RWPE1 (cell line): ENCODE results near the gene PKNOX2.

Experiments
- CTCF ChIA-PET: fragments of 350-600 bp; sonication (Branson Sonifier 250); formaldehyde crosslinking; extraction: SDS; loops from one replicate; lab custom pipeline; 2021; lab: Yijun Ruan, JAX
- POLR2A ChIA-PET: fragments of 400-600 bp; formaldehyde crosslinking; extraction: SDS; loops from one replicate; lab custom pipeline; 2020; ENCODE audit warnings: antibody characterized with exemption; ENCODE audit not compliant: low non-redundant PET; lab: Yijun Ruan, JAX
- DNase-seq: peaks from one replicate; pipeline ENCODE4 v3.0.0; 2012; ENCODE audit warnings: low spot score
- H3K27ac ChIP-seq: fragments of 450-650 bp; 2 replicates; pipeline ENCODE4 v1.5.1; 2017
- TF ChIP-seq, protein P1 (sequence below): fragments of 450-650 bp; conservative IDR thresholded peaks from 2 replicates; pipeline ENCODE4 v1.5.1; 2017; ENCODE audit warnings: low read depth, mild to moderate bottlenecking

Gene PKNOX2

GRCh38 chr11:125335106-125335505, 170.6 kb downstream of the PKNOX2 start:
- CTCF ChIA-PET: no interaction called here
- no peak overlapping the region for H3K27ac ChIP-seq
- POLR2A ChIA-PET: no interaction called here
- no peak for DNase-seq
- TF ChIP-seq, protein P1, sequence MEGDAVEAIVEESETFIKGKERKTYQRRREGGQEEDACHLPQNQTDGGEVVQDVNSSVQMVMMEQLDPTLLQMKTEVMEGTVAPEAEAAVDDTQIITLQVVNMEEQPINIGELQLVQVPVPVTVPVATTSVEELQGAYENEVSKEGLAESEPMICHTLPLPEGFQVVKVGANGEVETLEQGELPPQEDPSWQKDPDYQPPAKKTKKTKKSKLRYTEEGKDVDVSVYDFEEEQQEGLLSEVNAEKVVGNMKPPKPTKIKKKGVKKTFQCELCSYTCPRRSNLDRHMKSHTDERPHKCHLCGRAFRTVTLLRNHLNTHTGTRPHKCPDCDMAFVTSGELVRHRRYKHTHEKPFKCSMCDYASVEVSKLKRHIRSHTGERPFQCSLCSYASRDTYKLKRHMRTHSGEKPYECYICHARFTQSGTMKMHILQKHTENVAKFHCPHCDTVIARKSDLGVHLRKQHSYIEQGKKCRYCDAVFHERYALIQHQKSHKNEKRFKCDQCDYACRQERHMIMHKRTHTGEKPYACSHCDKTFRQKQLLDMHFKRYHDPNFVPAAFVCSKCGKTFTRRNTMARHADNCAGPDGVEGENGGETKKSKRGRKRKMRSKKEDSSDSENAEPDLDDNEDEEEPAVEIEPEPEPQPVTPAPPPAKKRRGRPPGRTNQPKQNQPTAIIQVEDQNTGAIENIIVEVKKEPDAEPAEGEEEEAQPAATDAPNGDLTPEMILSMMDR: no peak

DNA sequence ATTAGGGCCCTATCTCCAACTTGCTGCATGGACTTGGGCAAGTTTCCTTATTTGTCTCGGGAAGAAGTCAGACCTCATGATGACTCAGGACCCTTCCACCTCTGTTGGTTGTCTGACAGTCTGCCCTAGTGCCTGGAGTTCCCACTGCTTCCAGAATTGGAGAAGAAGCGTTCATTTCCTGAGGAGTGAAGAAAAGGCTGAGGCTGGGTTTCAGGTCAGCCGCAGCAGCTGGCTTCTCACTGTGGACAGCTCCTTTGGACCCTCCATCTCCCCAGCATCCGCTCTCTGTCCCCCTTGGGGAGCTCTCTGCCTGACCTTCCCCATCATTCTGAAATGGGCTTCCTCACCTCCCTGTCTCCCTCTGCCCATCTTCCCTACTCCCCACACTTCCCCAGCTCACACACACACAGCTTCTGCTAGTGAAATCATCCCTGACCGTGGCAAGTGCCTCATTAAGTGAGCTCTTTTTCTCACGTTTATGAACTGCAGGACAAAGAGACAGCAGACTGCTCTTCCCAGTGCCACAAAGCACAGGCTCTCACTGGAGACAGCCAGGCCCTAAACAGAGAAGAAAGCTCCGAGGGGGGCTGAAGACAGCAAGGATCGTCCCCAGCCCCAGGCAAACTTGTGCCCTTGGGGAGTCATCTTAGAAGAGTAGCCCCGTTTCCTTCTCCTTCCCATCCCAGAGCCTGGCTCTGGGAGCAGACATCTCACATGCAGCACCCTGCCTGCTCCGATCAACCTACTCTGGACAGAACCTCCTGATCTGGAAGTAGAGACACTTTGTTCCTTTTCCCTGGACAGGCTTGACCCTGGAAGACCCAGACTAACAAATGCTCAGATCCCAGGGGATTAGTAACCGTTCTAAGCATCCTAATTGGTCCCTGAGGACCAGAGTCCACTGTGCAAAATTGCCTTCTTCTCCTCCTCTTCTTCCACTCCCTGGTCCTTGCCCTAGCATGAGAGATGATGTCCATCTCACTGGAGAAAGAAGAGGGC, 173.6 kb downstream of the PKNOX2 start:
- TF ChIP-seq, protein P1: no peak
- ChIA-PET POLR2A (interaction anchor here (0.5 kb wide), 1 partner anchor 81 kb away, joined by 3 read pairs; no protein-coding TSS in a partner anchor), CTCF (no interaction called here)
- no peak overlapping the region for H3K27ac ChIP-seq
- DNase-seq: no peak

DNA sequence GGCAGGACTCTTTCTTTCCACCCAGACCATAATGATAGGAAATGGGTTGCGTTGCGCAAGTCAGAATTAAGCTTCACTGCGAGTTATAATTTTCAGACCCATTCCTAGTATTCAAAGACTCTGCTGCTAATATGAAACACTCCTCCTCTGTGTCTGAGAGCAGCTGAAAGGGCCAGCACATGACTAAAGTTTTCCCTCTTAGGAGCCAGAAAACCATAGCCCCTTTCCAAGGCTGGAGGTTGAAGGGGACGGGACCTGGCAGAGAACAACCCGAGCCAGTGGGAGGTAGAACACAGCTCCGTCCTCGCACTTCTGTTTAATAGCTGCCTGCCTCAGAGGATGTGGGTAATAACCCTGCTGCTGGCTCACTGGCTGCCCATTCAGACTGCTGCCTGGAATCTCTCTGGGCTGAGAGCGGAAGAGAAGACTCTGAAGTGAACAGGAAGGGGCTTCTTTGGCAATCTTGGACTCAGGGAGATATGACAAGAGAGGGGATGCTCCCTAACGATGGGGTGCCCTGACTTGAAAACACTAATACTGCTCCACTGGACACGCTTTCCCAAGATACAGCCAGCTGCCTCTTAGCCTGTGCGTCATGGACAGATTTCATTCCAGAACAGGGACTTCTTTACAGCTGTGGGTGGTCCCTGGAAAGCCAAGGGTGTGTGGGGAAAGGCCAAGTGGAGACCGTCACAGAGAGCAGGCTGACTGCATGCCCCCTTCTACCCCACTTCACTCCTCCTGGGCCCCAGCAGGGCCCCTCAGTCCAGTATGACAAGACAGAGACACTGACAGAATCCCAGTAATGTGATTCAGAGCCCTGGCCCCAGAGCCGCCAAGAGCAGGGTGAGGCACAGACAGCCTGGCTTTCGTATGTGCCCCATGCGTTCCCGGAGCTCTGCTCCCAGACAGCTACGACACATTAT, 174.6 kb downstream of the PKNOX2 start:
- CTCF ChIA-PET: no interaction called here
- no peak for DNase-seq
- TF ChIP-seq, protein P1: no peak
- no peak overlapping the region for H3K27ac ChIP-seq
- POLR2A ChIA-PET: no interaction called here

GRCh38 chr11:125341676-125342075, 177.1 kb downstream of the PKNOX2 start:
- H3K27ac ChIP-seq: no peak overlapping the region
- no peak for DNase-seq
- ChIA-PET POLR2A (no interaction called here), CTCF (interaction anchor here (0.5 to 1.1 kb wide), 4 partner anchors 21 to 452 kb away, joined by 3 read pairs; no protein-coding TSS in a partner anchor)
- TF ChIP-seq, protein P1: no peak

GRCh38 chr11:125342281-125342930, 177.9 kb downstream of the PKNOX2 start:
- no peak for DNase-seq
- TF ChIP-seq, protein P1: no peak
- POLR2A ChIA-PET: no interaction called here
- CTCF ChIA-PET: interaction anchor here (0.5 to 1.1 kb wide), 4 partner anchors 106 to 1183 kb away, joined by 3 read pairs; no protein-coding TSS in a partner anchor
- no peak overlapping the region for H3K27ac ChIP-seq
